ENCODE results near the gene DLEC1. TPM values are rescaled to one million over a fixed set of nuclear protein-coding genes. Genes with fewer than 3 reads are reported as not detected.

DLEC1 gene
- total and polyA plus RNA-seq, 9 of the 15 experiments (the other 6 are each of a cell fraction or from before 2014, with no cell fraction given), result 0.07 to 0.08 TPM; not detected in 7

- TF ChIP-seq, protein P1, sequence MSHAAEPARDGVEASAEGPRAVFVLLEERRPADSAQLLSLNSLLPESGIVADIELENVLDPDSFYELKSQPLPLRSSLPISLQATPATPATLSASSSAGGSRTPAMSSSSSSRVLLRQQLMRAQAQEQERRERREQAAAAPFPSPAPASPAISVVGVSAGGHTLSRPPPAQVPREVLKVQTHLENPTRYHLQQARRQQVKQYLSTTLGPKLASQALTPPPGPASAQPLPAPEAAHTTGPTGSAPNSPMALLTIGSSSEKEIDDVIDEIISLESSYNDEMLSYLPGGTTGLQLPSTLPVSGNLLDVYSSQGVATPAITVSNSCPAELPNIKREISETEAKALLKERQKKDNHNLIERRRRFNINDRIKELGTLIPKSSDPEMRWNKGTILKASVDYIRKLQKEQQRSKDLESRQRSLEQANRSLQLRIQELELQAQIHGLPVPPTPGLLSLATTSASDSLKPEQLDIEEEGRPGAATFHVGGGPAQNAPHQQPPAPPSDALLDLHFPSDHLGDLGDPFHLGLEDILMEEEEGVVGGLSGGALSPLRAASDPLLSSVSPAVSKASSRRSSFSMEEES (CRISPR knock-in tag; IDR thresholded peaks at IDR 0.05), result no peak
- TF ChIP-seq HIVEP1 (CRISPR knock-in tag; IDR thresholded peaks at IDR 0.05) (no peak), ETV6 (IDR thresholded peaks at IDR 0.05; ENCODE audit: borderline replicate concordance in 1 of 2, low read depth in 2 of 2, low read length in 1 of 2) (no peak), ETV6 (CRISPR knock-in tag; IDR thresholded peaks at IDR 0.05; ENCODE audit: borderline replicate concordance) (no peak)
- TF ChIP-seq, protein P2, sequence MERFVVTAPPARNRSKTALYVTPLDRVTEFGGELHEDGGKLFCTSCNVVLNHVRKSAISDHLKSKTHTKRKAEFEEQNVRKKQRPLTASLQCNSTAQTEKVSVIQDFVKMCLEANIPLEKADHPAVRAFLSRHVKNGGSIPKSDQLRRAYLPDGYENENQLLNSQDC (CRISPR knock-in tag; IDR thresholded peaks at IDR 0.05), result no peak
These were observed 94.2 kb downstream of the DLEC1 start (continued) for GRCh38 chr3:38133209-38133556.

GRCh38 chr3:38133557-38134405 lies 94.8 kb downstream of the DLEC1 start:
- no peak for ATAC-seq
- DNase-seq (ENCODE audit: extremely low read depth in 1 of 4, low spot score in 3 of 4), result no peak
- WGBS (ENCODE audit: insufficient coverage, low coverage, missing lambda C conversion rate), result 90% methylated on average over 10 of the region's 10 CpGs
- TSS peak; percentile 24 for BruUV-seq (replicated peaks)
- peak; percentile 61 for FAIRE-seq
- Histone ChIP-seq H3K4me3 (no peak overlapping the region), H2AFZ (ENCODE audit: low read depth, low read length) (no peak overlapping the region), H3K9ac (ENCODE audit: insufficient read depth in 1 of 2, low read depth in 2 of 2, low read length in 2 of 2) (peak overlapping the region in 1 of 2 experiments; percentile 38; a peak in 2 of 4 replicates), H3K4me2 (ENCODE audit: insufficient read depth, low read length) (no peak overlapping the region), H3K4me1 (replicated peaks in 1 of 2; ENCODE audit: control insufficient read depth in 2 of 2, insufficient read depth in 2 of 2, low read length in 2 of 2) (peaks cover 13 to 24% of the 10 kb centered on the region in 2 experiments; a peak in 4 of 5 replicates), H3K79me2 (ENCODE audit: control insufficient read depth, insufficient read depth, low read length) (peaks cover 30% of the 10 kb centered on the region), H3K9me3 (replicated peaks; ENCODE audit: control insufficient read depth, insufficient read depth, low read depth, low read length) (no peaks in the 10 kb centered on the region), H4K20me1 (replicated peaks; ENCODE audit: control insufficient read depth, insufficient read depth, low read length) (peaks cover 4% of the 10 kb centered on the region; the same call in 1 of the 2 replicates), H3K27ac (ENCODE audit: extremely low read depth, low read depth, low read length) (no peak overlapping the region), H3K9me1 (ENCODE audit: control insufficient read depth, insufficient read depth, low read length) (no peaks in the 10 kb centered on the region), H3K36me3 (ENCODE audit: control insufficient read depth, insufficient read depth, low read length) (peaks cover 67% of the 10 kb centered on the region), H3K27me3 (ENCODE audit: control insufficient read depth in 2 of 2, insufficient read depth in 2 of 2, low read length in 2 of 2) (no peaks in the 10 kb centered on the region; a peak in 1 of 5 replicates)
- intact Hi-C loops (cut with micrococcal nuclease), result loop anchor here (10.0 kb wide), 3 partner anchors 91 to 521 kb away; no protein-coding TSS in a partner anchor
- ChIA-PET POLR2A (interaction anchor here (0.7 kb wide), 1 partner anchor 11 kb away, joined by 3 read pairs; no protein-coding TSS in a partner anchor), CTCF (ENCODE audit: low intra/inter-chr PET ratio) (no interaction called here)
- in situ Hi-C loops (cut with MboI), result loop anchor here (10.0 kb wide), 2 partner anchors 211 to 341 kb away; partner anchors contain the start of gene XYLB
- TF ChIP-seq ZNF174 (CRISPR knock-in tag; IDR thresholded peaks at IDR 0.05) (no peak), HOXB6 (CRISPR knock-in tag; IDR thresholded peaks at IDR 0.05; ENCODE audit: borderline replicate concordance) (no peak), TRIM24 (IDR thresholded peaks at IDR 0.05) (no peak), ZBTB1 (CRISPR knock-in tag; IDR thresholded peaks at IDR 0.05; ENCODE audit: borderline replicate concordance, low read depth) (no peak), MTA3 (IDR thresholded peaks at IDR 0.05; ENCODE audit: borderline replicate concordance) (no peak), CTCFL (IDR thresholded peaks at IDR 0.05; ENCODE audit: borderline replicate concordance, insufficient read depth, low read depth, low read length, poor library complexity, severe bottlenecking) (no peak)
- TF ChIP-seq, protein P3, sequence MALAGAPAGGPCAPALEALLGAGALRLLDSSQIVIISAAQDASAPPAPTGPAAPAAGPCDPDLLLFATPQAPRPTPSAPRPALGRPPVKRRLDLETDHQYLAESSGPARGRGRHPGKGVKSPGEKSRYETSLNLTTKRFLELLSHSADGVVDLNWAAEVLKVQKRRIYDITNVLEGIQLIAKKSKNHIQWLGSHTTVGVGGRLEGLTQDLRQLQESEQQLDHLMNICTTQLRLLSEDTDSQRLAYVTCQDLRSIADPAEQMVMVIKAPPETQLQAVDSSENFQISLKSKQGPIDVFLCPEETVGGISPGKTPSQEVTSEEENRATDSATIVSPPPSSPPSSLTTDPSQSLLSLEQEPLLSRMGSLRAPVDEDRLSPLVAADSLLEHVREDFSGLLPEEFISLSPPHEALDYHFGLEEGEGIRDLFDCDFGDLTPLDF (CRISPR knock-in tag; IDR thresholded peaks at IDR 0.05), result no peak
